GM12874 (cell line): ENCODE results near the gene CNPY4.

Experiments
- TF ChIP-seq, protein P1 (sequence below): IDR thresholded peaks from 2 replicates; pipeline ENCODE4 v1.5.1; 2011; ENCODE audit warnings: low read depth, mild to moderate bottlenecking, control low read depth, low read length, moderate library complexity; ENCODE audit not compliant: insufficient read depth

Gene CNPY4

DNA sequence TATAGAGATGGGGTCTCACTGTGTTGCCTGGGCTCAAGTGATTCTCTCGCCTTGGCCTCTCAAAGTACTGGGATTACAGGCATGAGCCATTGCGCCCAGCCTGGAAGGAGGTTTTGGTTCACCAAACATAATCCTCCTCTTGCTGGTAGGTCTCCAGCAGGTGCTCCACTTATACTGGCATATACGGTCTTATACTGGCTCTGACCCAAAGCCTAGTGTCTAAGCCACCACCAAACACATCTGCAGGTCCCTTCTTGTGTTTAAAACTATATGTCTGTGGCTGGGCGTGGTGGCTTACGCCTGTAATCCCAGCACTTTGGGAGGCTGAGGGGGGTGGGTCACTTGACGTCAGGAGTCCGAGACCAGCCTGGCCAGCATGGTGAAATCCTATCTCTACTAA lies 12.7 kb downstream of the CNPY4 start:
- TF ChIP-seq, protein P1, sequence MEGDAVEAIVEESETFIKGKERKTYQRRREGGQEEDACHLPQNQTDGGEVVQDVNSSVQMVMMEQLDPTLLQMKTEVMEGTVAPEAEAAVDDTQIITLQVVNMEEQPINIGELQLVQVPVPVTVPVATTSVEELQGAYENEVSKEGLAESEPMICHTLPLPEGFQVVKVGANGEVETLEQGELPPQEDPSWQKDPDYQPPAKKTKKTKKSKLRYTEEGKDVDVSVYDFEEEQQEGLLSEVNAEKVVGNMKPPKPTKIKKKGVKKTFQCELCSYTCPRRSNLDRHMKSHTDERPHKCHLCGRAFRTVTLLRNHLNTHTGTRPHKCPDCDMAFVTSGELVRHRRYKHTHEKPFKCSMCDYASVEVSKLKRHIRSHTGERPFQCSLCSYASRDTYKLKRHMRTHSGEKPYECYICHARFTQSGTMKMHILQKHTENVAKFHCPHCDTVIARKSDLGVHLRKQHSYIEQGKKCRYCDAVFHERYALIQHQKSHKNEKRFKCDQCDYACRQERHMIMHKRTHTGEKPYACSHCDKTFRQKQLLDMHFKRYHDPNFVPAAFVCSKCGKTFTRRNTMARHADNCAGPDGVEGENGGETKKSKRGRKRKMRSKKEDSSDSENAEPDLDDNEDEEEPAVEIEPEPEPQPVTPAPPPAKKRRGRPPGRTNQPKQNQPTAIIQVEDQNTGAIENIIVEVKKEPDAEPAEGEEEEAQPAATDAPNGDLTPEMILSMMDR = no peak

DNA sequence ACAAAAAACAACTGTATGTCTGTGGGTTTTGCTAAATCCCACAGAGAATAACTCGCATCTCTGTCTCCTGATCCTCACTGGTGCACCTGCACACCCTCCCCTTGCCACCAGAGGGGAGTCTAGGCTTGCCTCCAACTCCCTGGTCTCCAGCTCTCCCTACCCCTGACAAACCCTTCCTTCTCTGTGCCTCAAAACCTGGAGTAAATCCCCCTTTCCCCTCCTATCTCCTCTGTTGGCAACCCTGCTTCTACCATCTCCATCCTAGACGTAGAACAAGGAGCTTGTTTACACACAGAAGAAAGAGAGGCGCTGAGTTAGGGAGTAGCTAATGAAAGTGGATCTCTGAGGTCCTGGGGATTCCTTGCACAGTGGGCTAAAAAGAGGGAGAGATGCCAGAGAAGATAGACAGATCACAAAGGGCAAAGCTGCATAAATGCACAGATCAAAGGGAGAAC lies 13.3 kb downstream of the CNPY4 start:
- TF ChIP-seq, protein P1 = peak; percentile 95

DNA sequence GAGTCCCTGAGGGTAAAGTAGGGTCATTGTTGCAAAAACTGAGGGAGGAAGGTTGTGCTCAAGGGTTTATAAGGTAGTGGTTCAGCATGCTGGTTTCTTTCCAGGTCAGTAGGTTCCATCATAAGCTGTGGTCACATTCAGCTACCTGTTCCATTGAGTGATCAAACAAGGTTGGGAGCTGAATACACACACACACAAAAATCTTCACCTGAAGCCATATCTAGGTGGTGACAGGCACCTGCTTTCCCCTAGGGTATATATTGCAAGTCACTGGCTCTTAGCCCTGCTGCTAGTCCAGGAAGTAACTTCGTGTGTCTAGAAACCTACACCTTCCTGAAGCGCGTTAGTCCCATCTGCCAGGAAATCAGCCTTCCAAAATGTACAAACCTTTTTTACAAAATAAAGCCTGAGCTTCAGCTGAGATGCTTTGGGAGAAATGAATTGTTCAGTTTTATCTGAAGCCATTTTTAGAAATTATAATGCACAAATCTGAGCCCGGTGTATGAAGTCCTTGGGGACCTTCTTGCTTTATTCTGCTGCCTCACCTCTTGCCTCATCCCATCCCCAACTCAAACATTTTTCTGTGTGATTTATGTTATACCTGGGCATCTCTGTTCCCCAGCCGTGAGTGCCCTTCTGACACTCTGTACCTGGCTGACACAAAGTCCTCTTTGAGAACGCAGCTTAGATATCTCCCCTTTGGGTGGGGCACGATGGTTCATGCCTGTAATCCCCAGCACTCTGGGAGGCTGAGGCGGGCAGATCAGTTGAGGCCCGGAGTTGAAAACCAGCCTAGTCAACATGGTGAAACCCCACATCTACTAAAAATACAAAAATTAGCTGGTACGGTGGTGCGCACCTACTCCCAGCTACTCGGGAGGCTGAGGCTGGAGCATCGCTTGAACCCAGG lies 18.7 kb downstream of the CNPY4 start:
- TF ChIP-seq, protein P1 = no peak

DNA sequence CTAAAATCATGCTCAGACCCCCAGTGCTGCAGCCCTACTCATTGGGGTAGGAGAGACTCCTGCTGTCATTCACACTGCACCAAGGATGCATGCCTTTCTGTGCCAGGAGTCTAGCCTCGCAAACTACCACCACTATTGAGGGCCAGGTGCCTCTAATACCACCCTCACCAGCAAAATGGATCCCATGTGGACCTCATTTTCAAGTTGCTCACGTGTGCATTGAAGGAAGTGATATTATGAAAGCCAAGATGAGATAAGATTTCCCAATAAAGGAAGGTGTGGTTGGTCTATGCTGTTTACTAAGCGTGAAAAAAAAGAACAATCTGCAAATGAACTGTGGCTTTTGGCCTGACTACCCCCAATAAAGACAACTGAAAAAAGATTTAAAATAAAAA lies 22.1 kb downstream of the CNPY4 start:
- TF ChIP-seq, protein P1 = no peak

DNA sequence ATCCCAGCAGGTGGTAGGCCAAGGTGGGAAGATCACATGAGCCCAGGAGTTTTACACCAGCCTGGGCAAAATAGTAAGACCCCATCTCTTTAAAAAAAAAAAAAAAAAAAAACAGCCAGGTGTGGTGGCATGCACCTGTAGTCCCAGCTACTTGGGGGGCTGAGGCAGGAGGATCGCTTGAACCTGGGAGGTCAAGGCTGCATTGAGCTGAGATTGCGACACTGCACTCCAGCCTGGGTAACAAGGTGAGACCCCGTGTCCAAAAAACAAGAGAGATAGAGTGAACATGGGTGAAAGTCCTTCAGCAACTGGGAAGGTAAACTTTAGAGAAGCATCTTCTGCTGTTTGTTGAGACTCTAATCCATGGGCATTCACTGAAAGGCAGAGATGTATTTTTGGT lies 23.0 kb downstream of the CNPY4 start:
- TF ChIP-seq, protein P1 = no peak

DNA sequence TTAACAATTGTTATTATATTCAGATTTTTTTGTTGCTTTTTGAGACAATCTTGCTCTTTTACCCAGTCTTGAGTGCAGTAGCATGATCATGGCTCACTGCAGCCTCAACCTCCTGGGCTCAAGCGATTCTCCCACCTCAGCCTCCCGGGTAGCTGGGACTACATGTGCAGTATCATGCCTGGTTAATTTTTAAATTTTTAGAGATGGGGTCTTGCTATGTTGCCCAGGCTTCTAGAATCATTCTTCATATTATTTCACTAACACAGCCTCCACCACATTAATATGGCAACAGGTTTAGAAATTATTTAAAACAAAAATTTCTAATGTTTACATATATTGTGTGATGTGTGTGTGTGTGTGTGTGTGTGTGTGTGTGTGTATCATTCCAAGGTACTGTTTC lies 27.8 kb downstream of the CNPY4 start:
- TF ChIP-seq, protein P1 = no peak

DNA sequence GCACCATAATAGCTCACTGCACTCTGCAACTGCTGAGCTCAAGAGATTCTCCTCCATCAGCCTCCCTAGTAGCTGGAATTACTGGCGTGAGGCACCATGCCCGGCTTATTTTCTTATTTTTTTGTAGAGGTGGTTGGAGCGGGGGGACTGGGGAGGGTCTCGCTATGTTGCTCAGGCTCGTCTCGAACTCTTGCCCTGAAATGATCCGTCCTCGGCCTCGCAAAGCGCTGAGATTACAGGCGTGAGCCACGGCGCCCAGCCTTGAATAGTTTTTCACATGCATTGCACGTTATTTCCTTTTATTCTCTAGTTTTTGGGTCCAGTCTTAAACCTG lies 28.8 kb downstream of the CNPY4 start:
- TF ChIP-seq, protein P1 = no peak
